Osteocyte (in vitro differentiated cells): ENCODE results near the gene PRELID3B. TPM values are rescaled to one million over a fixed set of nuclear protein-coding genes. Genes with fewer than 3 reads are reported as not detected.

Experiments used
- DNase-seq: peaks from one replicate; pipeline ENCODE4 v3.0.0; 2021; ENCODE audit warnings: mixed read lengths; ENCODE audit not compliant: unreplicated experiment; ENCODE audit errors: extremely low spot score
- H3K27ac Mint-ChIP-seq: one replicate; pipeline ENCODE4 v1.8.0; 2021; ENCODE audit warnings: mild to moderate bottlenecking, mixed read lengths; ENCODE audit not compliant: unreplicated experiment
- H3K27me3 Mint-ChIP-seq: one replicate; pipeline ENCODE4 v1.8.0; 2021; ENCODE audit warnings: mixed read lengths; ENCODE audit not compliant: unreplicated experiment
- H3K36me3 Mint-ChIP-seq: one replicate; pipeline ENCODE4 v1.8.0; 2021; ENCODE audit warnings: mixed read lengths; ENCODE audit not compliant: unreplicated experiment
- H3K4me1 Mint-ChIP-seq: one replicate; pipeline ENCODE4 v1.8.0; 2021; ENCODE audit warnings: mixed read lengths; ENCODE audit not compliant: unreplicated experiment
- H3K4me3 Mint-ChIP-seq: one replicate; pipeline ENCODE4 v1.8.0; 2021; ENCODE audit warnings: mild to moderate bottlenecking, moderate library complexity, mixed read lengths; ENCODE audit not compliant: unreplicated experiment
- H3K9me3 Mint-ChIP-seq: one replicate; pipeline ENCODE4 v1.8.0; 2021; ENCODE audit warnings: mixed read lengths; ENCODE audit not compliant: unreplicated experiment
- CTCF ChIP-seq: fragments of 200-600 bp; sonication (generic); IDR thresholded peaks from 2 replicates; pipeline ENCODE4 v1.5.0; 2021; ENCODE audit warnings: antibody characterized with exemption, mild to moderate bottlenecking, moderate library complexity
- long read RNA-seq: library from polyadenylated mRNA; unstranded; transcript quantifications from one replicate; pipeline ENCODE4 v2.0.0, GENCODE V29; 2021
- total RNA-seq: library from RNA; stranded (reverse); gene quantifications from 2 replicates; pipeline ENCODE4 v1.2.1, GENCODE V29; 2021

The PRELID3B gene
- total RNA-seq = 38.8 and 45.1 TPM in 2 replicates
- long read RNA-seq, transcript PRELID3B-203 (6 exons, 704 nt) = minor isoform, 5 of 146 reads
- long read RNA-seq, transcript PRELID3B-201 (6 exons, 2,626 nt) = major isoform, 126 of 146 reads
- long read RNA-seq, partial matches to known transcripts = 3 of 146 reads
- long read RNA-seq, other reads (novel, unspliced or antisense) = 11 of 146 reads

GRCh38 chr20:59042151-59042795 is at the start of gene PRELID3B:
PRELID3B (minus strand) TSS chr20:59042786; CDS start chr20:59042730, 56 bp downstream.
- Mint-ChIP-seq H3K27me3 (no peaks in the 10 kb centered on the region), H3K4me3 (peak within 1 kb of the TSS; percentile 86), H3K27ac (peak within 1 kb of the TSS; percentile 71), H3K36me3 (peaks cover 12% of the 10 kb centered on the region), H3K4me1 (peaks cover 31% of the 10 kb centered on the region), H3K9me3 (no peaks in the 10 kb centered on the region)
- no peak for DNase-seq
- TF ChIP-seq CTCF = no peak

- Mint-ChIP-seq H3K27me3 (peaks cover 39% of the 10 kb centered on the region), H3K36me3 (no peaks in the 10 kb centered on the region), H3K9me3 (no peaks in the 10 kb centered on the region), H3K27ac (no peak overlapping the region), H3K4me3 (no peak overlapping the region), H3K4me1 (no peaks in the 10 kb centered on the region)
- peak; percentile 92 for TF ChIP-seq CTCF
- peak; percentile 88 for DNase-seq
Measured at GRCh38 chr20:59087829-59088433, 45.3 kb upstream of the PRELID3B start.

- no peak overlapping the region for H3K4me3 Mint-ChIP-seq
- H3K4me1 Mint-ChIP-seq = no peaks in the 10 kb centered on the region
- H3K27ac Mint-ChIP-seq = no peak overlapping the region
- DNase-seq = no peak
- TF ChIP-seq CTCF = no peak
- H3K9me3 Mint-ChIP-seq = no peaks in the 10 kb centered on the region
- H3K36me3 Mint-ChIP-seq = no peaks in the 10 kb centered on the region
- peaks cover 31% of the 10 kb centered on the region for H3K27me3 Mint-ChIP-seq
Measured at GRCh38 chr20:59086923-59087322, 44.3 kb upstream of the PRELID3B start.

- no peak overlapping the region for H3K27ac Mint-ChIP-seq
Measured at GRCh38 chr20:59084041-59084850, 41.7 kb upstream of the PRELID3B start.

More at GRCh38 chr20:59084041-59084850, 41.7 kb upstream of the PRELID3B start:
- Mint-ChIP-seq H3K27me3 (peaks cover 12% of the 10 kb centered on the region), H3K9me3 (no peaks in the 10 kb centered on the region), H3K4me3 (no peak overlapping the region), H3K4me1 (no peaks in the 10 kb centered on the region), H3K36me3 (no peaks in the 10 kb centered on the region)
- no peak for TF ChIP-seq CTCF
- no peak for DNase-seq
